ENCODE data around the gene HMCN1.

The HMCN1 gene

DNA sequence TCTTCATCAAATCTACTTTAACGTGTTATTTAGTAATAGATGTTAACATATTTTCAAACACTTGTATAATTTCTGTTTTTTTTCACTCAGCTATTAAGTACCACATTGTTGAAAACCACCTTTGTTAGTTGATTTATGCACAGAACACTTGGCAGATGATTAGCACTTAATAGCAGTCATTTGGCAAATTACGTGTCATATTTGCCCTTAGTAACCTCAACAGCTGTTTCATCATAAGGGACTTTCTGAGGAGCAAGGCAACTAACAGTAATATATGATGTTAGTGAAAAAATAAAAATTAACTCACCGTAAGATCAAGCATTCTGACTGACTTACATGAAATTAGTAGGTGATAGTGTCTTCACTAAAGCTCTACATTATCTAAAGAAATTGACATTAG is 186.4 kb downstream of the HMCN1 start:
- no peak for DNase-seq

DNA sequence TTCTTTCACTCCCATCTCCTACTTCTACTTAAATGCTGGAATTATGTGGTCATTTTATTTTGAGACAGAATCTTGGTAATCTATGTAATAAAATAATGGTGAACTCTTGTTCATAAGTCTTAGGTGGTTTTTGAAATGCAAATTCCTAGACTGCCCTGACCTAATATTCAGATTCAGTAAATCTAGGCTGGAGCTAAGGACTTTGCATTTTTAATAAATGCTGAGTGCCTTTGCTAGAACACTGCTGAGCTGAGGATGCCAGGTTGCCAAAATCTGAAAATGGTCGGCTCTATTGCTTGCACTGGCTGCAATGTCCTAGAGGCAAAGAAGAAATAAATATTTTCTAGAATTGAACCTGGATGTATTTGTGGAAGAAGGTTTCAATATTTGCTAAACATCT is 187.4 kb downstream of the HMCN1 start:
- no peak for DNase-seq

DNA sequence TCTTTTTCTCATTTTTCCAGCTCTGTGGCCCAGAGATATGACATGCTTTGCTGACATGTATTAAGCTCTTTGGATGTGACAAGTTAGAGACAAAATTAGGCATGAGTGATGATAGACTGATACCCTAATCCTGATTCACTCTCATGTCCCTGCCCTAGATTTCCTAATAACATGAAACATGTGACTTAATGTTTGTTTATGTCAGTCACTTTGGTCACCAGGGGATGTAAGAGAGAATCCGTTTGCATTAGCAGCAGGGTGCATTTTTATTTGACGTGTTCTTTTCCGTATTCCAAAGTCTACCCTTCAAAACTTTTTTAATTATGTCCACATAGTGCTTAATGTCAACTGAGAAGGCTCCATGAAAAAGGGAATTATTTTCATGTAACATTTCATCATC is 192.4 kb downstream of the HMCN1 start:
- no peak for DNase-seq

DNA sequence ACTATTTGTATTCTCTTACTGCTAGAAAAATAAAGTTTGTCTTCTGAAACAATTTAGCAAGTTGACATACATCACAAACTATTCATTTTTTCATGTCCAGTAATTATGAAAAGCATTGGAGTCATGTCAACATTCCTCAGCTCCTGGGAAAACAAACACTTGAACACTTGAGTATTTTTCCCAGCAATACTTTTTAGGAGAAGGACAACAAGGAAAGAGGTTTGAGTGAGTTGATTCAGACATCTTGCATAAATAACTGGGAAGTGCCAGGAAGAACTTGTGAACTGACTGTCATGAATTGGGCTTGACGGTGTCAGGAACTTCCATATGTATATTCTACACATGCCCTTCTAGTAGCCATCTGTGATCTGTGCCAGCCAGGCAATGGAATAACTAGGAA is 195.6 kb downstream of the HMCN1 start:
- no peak for DNase-seq

DNA sequence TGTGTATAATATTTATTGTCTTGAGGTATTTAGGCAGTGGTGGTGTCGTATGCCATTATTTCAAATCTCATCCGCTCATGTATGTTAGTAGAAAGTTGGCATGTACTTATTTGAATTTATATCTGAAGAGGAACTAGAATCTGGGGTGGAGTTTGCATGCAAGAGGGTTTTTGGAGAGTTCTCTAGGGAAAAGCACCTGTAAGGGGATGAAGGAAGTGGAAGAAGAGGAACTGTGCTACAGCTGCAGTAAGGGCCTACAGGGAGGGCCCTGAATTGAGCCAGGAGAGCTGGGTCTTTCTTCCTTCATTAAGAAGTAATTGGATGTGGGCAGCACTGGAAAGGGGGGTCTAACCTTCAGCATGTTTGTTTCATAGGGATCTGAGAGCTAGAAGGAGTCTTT is 197.2 kb downstream of the HMCN1 start:
- no peak for DNase-seq

DNA sequence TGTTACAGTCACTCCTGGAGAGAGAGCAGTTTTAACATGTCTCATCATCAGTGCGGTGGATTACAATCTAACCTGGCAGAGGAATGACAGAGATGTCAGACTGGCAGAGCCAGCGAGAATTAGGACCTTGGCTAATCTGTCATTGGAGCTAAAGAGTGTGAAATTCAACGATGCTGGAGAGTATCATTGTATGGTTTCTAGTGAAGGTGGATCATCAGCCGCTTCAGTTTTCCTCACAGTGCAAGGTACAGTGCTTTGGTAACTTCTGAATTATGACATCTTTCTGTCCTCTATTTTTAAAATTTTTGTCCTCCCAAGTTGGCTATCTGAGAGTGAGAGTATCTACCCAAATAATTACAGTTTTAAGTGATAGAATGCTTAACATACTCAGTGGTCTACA is 199.4 kb downstream of the HMCN1 start:
- DNase-seq, result no peak

DNA sequence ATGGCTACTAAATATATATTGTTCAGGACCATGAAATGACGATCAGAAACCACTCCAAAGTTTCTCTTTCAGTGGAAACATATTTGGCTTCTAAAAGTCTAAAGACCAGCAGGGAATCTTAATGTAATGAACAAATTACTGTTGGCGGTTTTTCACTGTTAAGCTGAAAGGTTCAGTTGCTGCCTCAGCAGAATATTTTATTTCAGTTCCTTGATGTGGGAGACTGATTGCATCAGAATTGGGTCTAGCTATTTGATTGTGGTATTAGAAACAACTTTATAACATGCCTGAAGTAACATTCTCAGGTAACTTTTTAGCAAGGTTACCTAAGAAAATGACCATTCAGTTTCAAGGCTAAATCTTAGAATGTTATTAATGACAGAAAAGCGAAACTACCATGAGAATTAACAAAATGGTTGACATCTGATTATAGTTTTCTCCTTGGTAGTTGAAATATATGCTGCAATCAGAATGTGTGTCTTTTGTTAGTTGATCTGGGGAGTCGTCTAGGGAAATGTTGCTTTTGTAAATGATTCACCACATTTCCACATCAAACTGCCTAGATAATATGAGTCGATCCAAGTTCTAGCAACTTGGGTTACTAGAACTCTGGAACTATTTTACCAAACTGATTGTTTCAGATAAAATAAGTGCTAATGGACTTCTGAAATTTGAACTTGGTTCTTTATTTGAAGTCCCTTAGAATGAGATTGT is 200.4 kb downstream of the HMCN1 start:
- DNase-seq, result no peak

DNA sequence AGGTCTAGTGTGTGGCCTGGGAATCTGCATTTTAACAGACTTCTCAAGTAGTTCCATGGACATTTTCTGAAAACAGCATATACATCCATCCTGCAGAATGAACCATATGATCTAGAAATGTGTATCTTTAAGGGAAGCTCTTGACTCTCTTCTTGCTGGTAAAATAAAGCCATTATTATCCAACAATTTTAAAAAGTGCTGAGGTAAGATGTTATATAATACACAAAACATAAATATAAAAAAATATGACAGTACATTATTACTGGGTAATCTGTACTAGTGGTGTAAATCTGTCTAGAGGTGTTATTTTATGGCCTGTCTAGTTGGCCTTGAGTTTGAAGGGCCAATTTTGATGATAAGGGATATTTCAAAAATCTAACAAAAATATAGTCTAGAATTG is 201.2 kb downstream of the HMCN1 start:
- DNase-seq, result no peak

DNA sequence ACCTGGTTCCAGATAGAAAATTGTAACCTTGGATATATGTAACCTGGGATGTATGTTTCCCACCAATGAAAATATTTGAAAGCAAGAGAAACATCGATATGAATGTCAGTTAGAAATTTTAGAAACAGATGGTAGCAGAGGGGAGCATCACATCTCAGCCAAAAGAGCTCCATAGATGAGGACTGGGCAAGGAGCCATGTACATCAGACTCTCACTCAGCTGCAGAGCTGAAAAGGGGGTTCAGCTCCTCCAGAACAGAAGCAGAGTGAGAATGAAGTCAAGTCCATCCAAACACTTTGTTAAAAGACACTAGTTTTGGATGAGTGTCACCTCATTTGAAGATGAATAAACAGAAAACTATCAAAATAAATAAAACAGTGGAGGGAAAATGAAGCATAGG is 202.4 kb downstream of the HMCN1 start:
- peak; percentile 66 for DNase-seq

DNA sequence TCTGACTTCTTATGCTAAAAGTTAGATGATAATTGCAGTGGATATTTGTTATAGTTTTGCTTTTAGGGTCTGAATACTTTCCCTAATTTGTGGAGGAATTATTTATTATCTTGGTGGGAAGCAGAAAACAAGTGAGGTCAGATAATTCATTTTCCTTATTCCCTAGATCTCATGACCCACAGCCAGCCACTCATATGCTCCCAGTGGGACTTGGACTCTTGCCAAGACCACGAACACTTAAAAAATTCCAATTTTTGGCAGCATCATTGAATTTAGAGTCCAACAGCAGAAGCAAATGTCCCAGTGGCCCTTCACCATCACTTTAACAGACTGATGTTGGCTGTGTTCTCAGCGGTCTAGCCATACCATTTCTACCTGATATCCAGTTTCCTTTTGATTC is 204.2 kb downstream of the HMCN1 start:
- DNase-seq, result peak; percentile 19

DNA sequence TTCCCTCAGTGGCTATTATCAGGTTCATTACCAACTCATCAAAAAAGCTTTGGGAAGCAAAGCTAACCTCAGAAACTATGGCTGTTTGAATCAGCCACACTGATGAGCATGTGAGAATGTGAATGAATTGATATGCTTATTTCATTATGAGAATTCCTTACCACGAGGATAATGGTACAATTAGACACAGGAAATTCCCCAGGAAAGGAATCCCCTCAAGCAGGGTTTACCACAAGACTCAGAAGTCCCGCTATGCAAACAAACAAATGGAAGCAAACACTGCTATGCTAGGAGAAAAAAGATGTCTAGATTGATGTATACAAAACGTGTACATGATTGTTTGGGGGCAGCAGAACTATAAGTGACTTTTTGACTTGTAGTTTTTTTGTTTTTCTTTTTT is 205.0 kb downstream of the HMCN1 start:
- DNase-seq, result no peak

DNA sequence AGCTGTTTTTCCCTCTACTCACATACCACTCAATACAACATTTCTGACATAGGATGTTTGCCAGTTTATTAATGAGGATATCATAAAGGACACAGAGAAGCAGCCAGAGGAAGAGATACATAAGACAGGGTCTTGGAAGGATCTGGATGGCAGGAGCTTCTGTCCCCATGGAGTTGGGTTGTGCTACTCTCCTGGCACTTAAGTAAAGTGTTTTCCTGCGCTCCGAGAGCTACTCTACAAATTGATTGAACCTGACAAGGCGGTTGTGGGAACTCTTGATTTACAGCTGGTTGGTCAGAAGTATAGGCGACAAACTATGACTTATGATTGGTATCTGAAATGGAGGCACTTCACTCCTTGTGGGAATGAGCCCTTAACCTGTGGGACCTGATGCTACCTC is 208.8 kb downstream of the HMCN1 start:
- DNase-seq, result no peak

DNA sequence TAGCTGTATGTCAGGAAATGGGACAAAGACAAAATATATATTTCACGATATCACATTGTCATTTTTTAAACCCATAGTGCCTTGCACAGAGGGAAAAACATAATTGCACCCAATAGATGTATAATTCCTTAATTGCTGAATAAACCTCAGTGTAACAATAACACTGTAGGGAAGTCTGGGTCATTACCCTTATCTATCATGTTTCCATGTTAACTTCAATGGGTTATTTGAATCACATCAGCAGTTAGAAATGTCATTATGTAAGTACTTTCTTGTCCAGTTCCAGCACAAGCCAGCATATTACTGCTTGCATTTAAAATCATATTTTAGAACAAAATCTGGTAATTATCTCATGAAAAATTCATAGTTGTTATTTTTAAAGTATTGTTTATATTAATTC is 222.7 kb downstream of the HMCN1 start:
- no peak for DNase-seq

DNA sequence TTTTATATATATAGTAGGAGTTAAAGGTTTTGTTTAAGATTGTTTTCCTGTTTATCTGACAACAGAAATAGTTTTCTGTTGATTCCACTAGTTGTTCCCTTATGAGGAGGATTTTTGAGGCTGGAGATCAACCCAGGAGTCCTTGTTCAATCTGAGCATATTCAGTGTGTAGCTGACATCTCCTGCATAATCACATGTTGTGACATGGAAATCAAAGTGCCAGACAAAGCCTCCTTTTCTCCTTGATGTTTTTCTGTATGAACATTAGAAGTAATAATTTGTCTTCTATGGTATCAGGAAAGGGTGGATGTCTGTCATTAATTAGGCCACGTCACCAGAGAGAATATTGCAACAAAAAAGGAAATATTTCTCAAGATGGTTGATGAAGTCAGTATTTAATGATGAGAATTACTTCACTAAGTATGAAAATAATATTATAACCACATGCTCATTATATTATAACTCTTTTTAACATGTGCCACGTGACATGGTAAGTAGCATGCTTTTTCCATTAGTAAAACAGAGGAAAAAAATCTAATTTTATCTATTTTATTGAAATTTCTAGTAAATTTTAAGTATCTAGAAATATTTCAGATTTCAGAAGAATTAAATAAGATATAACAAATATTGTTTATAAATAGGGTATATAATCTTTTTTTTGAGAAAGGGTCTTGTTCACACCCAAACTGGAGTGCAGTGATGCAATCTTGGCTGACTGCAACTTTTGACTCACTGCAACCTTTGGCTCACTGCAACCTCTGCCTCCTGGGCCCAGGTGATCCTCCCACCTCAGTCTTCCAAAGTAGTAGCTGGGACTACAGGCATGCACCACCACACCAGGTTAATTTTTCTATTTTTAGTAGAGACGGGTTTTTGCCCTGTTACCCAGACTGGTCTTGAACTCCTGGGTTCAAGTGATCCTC is 223.5 kb downstream of the HMCN1 start:
- peak; percentile 2 for DNase-seq

DNA sequence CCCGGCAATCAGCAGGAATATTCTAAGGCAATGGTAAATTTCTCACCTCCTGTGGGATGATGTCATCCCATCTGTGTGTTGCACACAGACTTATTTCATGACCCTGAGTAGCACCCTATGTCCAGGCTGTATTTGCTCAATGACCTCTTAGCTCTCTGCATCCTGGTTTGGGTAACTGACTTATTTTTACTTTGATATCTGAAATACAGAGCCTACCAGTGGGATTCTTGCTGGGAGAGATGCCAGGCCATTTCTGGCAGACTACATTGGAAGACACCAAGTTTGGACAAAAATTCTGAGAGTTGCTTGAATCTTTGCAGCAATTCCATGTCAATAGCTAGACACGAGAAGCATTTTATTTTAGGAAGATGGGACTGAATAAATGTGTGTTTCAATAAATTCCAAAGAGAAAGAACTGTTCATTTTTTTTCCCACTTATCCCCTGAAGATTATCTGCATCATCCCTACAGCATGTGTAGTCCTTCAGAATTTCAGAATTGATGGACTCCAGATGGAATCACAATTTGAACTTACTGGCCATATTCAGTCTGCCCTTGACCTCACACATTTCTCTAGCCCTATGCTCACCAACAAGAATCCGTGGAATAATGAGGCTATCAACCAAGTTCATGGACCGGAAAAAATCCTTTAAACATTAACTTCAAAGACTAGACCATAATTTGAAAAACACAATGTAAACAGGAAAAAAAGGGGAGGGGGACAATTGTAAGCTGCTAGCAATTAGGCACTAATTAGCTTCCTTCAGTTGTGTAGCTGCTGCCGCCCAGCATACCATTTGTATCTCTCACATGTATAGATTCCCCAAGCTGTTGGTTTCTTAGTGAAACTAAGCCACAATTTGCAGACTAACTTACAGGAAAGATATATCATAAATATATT is 226.5 kb downstream of the HMCN1 start:
- DNase-seq, result no peak

DNA sequence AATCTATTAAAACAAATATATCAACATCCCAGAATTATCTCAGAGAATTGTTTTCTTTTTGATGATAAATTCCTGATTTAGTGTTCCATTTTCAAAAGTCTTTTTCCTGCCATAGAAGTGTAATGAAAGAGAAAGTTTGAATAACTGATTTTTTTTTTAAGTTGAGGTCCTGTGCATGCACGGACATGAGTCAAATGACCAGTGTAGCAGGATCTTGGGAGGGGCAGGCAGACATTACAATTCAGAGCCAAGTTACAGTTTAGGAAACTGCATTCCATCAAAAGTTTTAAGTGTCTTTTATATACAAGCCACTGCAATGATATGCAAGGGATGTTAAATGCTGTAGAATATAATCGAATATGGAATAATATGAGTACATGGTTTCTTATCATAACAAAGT is 227.5 kb downstream of the HMCN1 start:
- no peak for DNase-seq

DNA sequence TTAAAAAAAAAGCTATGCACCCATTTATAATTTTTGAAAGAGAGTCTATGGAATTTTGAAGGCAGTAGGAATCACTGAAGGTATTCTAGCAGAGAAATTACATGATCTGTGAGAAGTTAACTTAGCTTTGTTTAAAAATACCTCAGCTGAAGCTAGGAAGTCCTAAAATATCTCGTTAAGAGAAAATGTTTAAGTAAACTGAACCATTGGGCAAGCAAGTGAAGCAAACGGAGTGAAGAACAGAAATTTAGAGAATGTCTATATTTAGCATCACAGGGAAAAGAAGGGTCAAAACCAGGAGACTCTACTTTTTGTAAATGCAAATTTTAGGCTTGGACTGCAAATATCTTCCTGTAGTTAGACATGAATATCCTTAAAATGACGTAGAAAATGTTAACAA is 230.8 kb downstream of the HMCN1 start:
- DNase-seq, result no peak

DNA sequence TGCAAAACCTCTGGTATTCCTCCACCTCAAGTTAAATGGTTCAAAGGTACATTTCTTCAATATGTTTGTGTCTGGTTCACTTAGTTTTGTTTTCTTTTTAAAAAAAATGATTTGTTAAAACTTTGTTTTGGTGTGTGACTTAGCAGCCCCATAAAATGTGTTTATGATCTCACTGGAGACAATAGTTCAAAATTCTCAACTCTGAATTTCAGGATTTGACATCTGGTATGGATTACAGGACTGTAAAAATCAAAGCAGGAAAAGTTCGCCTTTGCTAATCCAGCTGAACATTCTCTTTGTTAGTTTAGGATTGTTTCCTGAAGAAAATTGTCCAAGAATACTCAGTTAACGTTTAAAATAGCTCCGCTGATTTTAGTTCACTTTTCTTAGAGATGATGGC is 231.7 kb downstream of the HMCN1 start:
- DNase-seq, result no peak

DNA sequence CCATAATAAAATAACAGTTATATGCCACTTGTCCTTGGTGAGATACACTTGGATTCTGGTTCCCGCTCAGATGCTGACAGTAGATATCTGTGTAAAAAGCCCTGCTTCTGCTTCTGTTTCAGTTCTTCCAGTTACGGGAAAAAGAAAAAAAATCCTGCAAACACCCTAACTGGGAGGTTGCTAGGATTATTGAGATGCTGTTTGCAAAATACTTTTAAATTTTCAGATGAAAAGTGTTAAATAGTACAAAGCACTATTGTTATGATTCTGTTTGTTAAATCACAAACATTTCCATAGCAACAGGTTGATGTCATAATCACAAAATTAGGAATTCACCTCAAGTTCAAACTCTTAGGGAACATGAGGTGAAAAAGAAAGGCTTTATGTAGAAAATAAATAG is 232.3 kb downstream of the HMCN1 start:
- no peak for DNase-seq

DNA sequence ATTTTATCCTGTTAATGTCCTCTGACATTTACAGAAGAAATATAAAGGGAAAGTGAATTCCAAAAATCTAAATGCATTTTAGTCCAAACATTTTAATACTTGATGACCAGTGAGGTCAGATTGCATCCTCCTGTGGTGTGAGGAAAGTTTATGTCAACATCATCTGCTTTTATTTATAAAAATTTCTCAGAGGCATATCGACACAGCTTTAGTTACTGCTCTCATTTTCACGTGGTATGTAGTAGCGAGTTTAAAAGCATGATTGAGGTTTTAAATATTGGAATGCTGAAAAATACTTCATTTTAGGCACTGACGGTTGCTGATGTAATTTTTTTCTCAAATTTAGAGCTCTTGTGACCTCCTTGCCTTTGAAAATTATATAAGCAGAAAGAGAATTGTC is 234.8 kb downstream of the HMCN1 start:
- no peak for DNase-seq

DNA sequence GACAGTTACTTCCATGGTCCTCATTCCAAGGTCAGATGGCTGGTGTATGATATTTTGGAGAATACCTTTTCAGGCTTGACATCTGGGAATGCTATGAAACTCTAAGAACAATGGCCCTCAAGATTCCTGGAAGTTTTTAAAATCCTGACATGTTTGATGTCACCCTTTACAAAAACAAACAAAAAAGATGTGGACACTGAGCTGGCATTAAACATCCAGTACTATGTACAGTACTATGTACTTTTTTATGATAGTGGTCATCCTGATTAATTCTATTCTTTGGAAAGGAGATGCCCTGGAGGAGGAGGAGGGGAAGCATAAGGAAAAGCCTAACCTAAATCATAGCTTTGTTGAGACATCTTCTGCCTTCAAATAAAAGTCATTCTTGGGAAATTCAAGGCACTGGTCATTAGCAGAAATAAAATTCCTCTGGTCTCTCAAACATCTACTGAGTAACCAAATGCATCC is 235.4 kb downstream of the HMCN1 start:
- no peak for DNase-seq

DNA sequence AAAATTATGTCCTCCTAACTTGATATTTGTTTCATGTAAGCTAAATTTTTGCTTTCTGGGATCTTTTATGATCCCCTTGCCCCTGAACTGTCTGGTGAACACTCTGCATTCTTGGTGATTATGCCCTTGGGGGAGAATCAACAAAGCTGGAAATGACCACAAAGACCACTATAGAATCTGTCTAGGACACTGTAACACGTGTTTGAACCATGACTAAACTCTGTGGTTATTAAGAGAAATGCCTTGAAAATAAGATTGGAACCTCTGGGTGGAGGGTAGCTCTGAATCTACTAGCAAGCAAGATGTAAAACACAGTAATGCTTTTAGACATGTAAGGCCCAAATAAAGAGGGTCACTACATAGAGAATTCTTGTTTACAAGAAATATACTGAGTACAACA is 237.5 kb downstream of the HMCN1 start:
- DNase-seq, result no peak

DNA sequence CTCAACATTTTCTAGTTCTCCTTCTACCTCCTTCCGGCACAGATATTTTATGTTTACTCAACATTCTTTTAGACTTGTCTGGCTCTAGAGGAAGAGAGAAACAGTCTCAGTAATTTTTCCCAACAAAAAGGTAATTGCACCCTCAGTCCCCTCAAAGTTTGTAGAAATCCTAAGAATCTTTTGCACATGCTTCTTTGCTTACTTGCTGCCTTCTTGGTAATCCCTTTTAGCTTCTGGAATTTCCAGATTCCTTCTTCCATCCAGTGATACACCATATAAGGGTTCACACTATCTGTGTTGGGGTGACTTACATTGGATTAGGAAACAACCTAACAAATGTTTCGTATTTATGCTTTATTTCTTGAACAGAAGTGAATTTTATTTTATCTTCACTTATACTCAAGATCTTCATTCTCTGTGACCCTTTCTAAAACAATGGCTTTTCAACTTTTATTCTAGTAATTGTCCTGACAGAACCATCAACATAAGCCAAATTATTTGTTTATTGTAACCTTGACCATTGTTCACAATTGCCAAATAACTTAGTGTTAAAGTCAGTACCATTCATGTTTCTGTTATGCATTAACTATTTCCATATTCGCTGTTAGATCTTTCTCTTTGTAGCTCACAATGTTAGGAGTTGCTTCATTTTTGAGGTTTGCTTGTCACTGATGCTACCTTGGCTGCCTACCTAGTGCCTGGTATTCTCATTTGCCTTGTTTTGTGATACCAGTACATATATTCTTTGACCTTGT is 238.1 kb downstream of the HMCN1 start:
- no peak for DNase-seq

Measured in NCI-H1092 treated with DMSO at 0.1 percent for 48 hours (cell line).